Endometrium (tissue), 2 donors: ENCODE data around the gene RAB6C.
A peak's percentile ranks its signal among the peaks of the same experiment; 100 is the strongest.
"Not testable (repeated sequence)": the region's sequence is repeated elsewhere in the genome, so short reads cannot be mapped to it uniquely, and the experiment has no call there.

Experiments used
- FAIRE-seq: peaks from 2 replicates; lab custom pipeline; 2012; peaks lifted over from hg19 to GRCh38; lab: Jason Lieb, UNC
- donor health status: control.
- donor health status: control.

Gene RAB6C

GRCh38 chr2:129979629-129980155 lies at the start of gene RAB6C:
Gene RAB6C, plus strand, starts transcription at chr2:129979666. Its CDS starts 450 bp downstream, at chr2:129980116.
- FAIRE-seq: not testable (repeated sequence)

- FAIRE-seq: no peak
Measured at GRCh38 chr2:129930451-129930850, 49.0 kb upstream of the RAB6C start.

GRCh38 chr2:129933387-129933786 lies 46.1 kb upstream of the RAB6C start:
- not testable (repeated sequence) for FAIRE-seq

GRCh38 chr2:129934044-129934822 lies 45.2 kb upstream of the RAB6C start:
- no peak for FAIRE-seq

GRCh38 chr2:129935118-129935517 lies 44.3 kb upstream of the RAB6C start:
- FAIRE-seq: no peak

GRCh38 chr2:129936334-129936934 lies 43.0 kb upstream of the RAB6C start:
- no peak for FAIRE-seq

- not testable (repeated sequence) for FAIRE-seq
Measured at GRCh38 chr2:129938850-129939471, 40.5 kb upstream of the RAB6C start.

- FAIRE-seq: not testable (repeated sequence)
Measured at GRCh38 chr2:129943456-129943855, 36.0 kb upstream of the RAB6C start.

GRCh38 chr2:129945557-129945956 lies 33.9 kb upstream of the RAB6C start:
- no peak for FAIRE-seq

- not testable (repeated sequence) for FAIRE-seq
Measured at GRCh38 chr2:129947712-129948111, 31.8 kb upstream of the RAB6C start.

GRCh38 chr2:129956171-129956570 lies 23.3 kb upstream of the RAB6C start:
- not testable (repeated sequence) for FAIRE-seq

GRCh38 chr2:129957891-129958290 lies 21.6 kb upstream of the RAB6C start:
- no peak for FAIRE-seq

GRCh38 chr2:129958736-129959135 lies 20.7 kb upstream of the RAB6C start:
- FAIRE-seq: not testable (repeated sequence)

GRCh38 chr2:129968605-129969004 lies 10.9 kb upstream of the RAB6C start:
- FAIRE-seq: not testable (repeated sequence)

GRCh38 chr2:129975016-129975774 lies 4.3 kb upstream of the RAB6C start:
- no peak for FAIRE-seq

GRCh38 chr2:129976969-129977368 lies 2.5 kb upstream of the RAB6C start:
- FAIRE-seq: not testable (repeated sequence)

- FAIRE-seq: no peak
Measured at GRCh38 chr2:129977986-129978385, 1.5 kb upstream of the RAB6C start.

- not testable (repeated sequence) for FAIRE-seq
Measured at GRCh38 chr2:129980246-129980645, 780 bp downstream of the RAB6C start.

- peak; percentile 57 for FAIRE-seq
Measured at GRCh38 chr2:129981689-129982088, 2.2 kb downstream of the RAB6C start.

GRCh38 chr2:129984426-129984825 lies 5.0 kb downstream of the RAB6C start:
- FAIRE-seq: no peak

GRCh38 chr2:129992415-129993006 lies 13.0 kb downstream of the RAB6C start:
- FAIRE-seq: not testable (repeated sequence)

GRCh38 chr2:129993151-129993550 lies 13.7 kb downstream of the RAB6C start:
- not testable (repeated sequence) for FAIRE-seq
